HG03558 (cell line): ENCODE data around the gene NEDD4L.

Experiments used
- ATAC-seq: cut with Tn5 transposase; IDR thresholded peaks from one replicate; pipeline ENCODE4 v1.9.1; 2021; ENCODE audit warnings: moderate number of reproducible peaks; ENCODE audit not compliant: unreplicated experiment; ENCODE audit errors: extremely low read depth

NEDD4L gene

DNA sequence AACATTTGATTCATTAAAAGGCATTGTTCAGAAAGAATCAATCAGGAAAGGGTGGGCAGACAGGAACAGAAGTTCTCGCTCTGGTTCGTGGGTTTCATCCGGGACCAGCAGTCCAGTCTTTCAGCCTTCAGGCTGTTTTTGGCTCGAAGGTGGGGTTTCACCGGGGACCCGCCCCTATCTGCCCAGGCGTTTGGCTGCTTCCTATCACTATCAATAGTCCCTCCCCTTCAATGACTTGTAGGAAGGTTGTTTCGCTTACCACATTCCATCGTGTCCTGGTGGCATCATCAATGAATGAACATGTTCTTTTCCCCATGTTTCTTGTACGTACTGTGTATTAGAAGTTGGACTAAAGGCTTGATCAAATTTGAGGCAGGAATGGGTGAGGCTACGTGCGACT, 130.3 kb downstream of the NEDD4L start:
- no peak for ATAC-seq

DNA sequence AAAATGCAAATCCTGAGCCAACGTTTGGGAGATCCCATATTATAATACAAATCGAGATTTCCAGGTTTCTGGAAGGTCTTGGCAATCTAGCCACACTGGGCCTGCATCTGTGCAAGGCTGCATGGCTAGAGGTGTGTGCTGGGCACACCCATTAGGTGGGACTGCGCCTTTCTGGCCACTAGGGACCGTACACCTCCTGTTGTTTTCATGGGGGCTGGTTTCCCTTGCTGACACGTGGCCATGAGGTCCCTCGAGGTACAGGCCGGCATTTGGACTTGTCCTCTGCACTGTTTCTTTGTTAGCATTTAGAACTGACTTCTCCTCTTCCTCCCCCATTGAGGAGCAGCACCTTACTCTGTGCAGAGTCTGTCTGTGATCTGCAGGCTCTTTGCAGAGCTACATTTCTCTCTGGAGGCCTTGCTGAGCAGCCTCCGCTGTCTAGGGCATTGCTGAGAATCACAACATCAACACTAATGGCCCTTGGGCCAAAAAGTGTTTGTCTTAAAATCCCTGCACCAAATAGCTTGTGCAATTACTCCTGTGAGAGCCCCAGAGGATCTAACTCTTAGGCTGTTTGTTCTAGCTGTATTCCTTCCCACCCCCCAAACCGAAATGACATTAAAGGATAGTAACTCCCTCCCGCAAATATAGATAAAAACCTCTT, 131.2 kb downstream of the NEDD4L start:
- ATAC-seq = no peak

DNA sequence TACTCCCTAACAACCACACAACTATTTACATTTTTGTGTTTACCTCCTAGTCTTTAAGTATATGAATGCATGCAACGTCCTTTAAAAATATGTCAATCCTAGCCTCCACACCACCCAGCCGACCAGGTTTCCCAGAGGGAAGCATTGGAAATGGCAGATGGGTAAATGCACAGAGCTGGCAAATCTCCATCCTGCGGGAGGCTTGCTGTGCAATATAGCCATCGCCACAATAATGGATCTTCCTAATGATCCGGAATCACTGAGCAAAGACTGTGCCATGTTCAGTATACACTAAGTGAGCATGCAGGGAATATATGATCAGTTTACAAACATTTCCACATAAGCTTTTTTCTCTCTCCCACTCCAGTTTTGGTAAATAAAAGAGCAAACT, 131.8 kb downstream of the NEDD4L start:
- ATAC-seq = no peak

GRCh38 chr18:58177004-58177717, 133.1 kb downstream of the NEDD4L start:
- no peak for ATAC-seq

DNA sequence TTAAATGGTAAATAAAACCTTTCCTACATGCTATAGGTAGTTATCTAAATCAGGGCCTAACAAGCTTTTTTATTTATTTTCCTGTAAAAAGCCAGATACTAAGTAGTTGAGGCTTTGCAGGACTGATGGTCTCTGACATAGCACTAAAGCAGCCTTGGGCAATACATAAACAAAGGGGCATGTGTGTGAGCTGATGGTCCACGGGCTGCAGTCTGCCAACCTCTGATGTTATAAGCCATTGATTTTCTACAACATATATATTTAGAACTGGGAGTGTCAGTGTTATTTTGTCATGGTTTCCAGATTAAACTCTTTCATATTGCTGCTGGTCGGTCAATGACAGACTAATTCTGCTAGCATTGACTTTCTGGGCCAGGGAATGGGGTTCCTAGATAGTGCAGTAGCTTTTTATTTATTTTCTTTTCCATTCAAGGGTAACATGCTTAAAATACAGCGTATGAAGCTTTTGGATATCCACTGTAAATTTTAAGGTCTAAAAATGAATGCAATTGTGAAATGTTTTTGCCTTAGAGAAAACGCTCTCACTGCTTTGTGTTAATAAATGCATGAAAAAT, 134.0 kb downstream of the NEDD4L start:
- ATAC-seq = no peak

- ATAC-seq = no peak
These were observed 134.5 kb downstream of the NEDD4L start for GRCh38 chr18:58178511-58178910.

DNA sequence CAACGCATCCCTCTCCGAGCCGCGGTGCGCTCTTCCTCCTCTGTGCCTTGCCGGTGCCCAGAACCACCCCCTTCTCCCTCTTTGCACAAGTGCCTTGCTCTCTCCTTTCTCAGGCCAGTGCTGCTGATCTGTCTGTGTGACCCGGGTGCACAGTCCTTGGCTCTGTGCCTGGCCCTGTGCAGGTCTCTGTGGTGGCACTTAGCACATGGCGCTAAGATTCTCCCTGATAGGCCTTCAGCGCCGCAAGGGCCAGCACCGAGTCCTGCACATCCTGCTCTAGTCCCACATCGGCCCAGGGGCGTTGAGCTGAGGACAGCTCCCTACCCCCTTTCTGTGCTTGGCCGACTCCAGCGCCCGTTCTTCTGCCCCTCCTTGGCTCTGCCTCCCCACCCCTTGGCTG, 136.1 kb downstream of the NEDD4L start:
- no peak for ATAC-seq

DNA sequence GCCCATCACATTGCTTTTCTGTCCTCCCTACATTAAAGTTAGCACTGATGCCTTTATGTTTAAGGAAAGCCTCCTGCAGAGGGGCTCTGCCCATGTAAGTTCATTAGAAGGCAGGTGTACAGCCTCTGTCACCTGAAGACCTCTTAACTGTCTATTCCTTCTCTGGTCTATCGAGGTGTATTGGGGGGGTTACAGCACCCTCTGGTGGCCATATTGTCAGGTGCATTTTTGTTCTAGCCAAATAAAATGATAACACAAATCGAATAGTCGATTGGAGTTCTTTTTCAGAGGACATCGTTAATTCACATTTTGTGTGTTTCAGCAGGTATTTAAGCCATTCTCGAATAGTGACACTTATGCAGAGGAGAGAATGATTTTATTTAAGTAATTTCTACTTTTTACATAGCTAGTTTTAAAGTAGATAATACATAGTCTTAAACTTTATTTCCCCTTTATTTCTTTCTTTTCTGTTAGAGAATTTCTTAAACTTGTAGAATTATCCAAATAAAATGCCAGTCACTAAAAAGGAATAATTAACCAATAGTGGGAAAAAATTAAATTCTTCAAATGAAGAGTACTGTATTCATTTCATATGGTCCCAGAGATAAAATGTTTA, 136.8 kb downstream of the NEDD4L start:
- no peak for ATAC-seq

GRCh38 chr18:58181988-58182387, 138.0 kb downstream of the NEDD4L start:
- no peak for ATAC-seq

DNA sequence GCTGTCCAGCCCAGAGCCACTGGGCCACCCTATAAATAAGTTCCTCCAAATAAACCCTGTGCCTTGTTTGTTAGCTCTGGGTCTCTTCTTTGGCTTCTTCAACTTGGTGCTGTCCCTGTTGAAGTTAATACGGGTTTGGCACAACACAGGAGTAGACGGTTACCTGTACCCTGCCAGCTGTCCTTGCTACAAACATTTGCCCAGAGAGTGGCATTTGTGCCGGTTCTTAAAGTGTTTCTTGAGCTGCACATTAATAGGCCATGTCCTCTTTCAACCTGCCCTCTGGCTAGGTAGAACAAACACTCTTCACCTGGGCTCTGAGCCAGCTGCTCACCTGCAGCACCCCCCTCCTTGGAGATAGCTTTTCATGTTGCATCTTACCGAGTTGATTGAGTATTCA, 139.2 kb downstream of the NEDD4L start:
- ATAC-seq = no peak

GRCh38 chr18:58186258-58186948, 142.4 kb downstream of the NEDD4L start:
- ATAC-seq = no peak

DNA sequence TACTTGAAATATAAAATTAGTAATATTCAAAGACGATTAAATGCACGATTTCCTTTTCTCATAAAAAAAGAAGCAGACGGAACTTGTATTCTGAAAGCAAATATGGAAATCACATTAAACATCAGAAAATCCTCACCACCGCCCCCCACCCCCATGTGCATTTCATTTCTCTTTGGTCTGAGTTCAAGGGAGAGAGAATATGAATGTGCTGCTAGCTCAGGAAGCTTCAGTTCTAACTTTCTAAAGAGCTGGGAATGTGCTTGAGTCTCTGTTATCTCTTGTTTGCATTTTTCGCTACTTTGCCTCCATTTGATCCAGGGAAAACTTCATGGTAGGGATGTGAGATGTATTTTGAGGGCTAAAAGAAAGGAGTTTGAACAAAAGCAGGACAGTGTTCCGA, 143.6 kb downstream of the NEDD4L start:
- ATAC-seq = no peak

DNA sequence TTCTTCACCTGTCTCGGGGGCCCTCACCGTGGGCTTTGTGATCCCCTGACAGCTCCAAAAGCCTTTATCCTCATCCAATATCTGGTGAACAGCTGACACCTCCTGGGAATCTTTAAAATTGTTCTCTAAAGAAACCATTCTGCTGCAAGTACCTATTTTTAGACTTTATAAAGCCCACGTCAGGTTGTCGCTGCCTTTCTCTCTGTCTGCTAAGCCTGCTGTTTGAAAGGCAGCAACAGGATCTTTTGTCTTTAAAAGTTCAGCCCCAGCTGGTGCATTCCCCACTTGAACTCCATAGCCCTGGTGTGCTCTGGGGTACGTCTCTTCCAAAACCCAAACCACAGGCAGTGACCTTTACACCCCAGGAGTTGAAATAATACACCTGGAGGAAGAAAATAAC, 145.0 kb downstream of the NEDD4L start:
- no peak for ATAC-seq

DNA sequence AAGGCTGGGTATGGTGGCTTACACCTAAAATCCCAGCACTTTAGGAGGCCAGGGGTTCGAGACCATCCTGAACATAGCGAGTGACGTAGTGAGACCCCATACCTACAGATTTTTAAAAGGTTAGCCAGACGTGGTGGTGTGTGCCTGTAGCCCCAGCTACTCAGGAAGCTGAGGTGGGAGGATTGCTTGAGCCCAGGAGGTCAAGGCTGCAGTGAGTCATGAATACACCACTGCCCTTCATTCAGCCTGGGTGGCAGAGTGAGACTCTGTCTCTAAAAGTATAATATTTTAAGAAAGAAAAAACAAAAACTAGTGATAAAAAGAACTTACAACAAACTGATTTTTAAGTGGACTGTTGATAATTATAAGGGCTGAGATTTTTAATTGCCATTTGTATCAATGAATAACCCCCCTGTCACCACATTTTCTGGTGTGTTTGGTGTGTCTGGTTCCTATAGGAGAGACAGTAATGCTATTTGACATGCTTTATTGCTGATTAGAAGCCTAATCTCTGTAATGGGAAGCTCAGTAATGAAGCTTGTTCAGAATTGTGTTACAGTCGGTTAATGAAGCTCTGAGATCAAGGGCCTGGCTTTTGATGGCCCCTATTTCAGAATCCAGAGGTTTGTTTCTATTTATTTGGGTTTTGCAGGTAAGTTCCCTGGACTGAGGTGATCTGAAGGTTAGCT, 147.0 kb downstream of the NEDD4L start:
- no peak for ATAC-seq

- ATAC-seq = no peak
These were observed 147.6 kb downstream of the NEDD4L start for GRCh38 chr18:58191626-58192025.

DNA sequence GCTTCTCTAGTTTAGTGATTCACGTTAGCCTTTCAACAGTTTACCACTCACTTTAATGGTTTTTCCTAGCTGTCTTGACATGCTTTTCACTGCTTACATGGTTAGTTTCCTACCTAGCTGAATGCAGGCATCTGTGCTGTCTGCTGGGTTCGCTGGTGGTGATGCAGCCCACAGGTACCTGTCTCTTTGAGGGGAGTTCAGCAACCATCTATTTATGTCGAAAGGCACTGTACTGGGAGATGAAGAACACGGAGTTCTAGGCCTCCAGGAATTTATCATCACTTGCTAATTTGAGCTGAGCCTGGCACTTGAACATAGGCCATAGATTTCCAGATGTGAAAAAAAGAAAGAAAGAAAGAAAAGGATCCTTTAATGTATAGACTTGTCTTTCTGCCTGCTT, 148.5 kb downstream of the NEDD4L start:
- no peak for ATAC-seq

- no peak for ATAC-seq
These were observed 150.0 kb downstream of the NEDD4L start for GRCh38 chr18:58194028-58194427.

DNA sequence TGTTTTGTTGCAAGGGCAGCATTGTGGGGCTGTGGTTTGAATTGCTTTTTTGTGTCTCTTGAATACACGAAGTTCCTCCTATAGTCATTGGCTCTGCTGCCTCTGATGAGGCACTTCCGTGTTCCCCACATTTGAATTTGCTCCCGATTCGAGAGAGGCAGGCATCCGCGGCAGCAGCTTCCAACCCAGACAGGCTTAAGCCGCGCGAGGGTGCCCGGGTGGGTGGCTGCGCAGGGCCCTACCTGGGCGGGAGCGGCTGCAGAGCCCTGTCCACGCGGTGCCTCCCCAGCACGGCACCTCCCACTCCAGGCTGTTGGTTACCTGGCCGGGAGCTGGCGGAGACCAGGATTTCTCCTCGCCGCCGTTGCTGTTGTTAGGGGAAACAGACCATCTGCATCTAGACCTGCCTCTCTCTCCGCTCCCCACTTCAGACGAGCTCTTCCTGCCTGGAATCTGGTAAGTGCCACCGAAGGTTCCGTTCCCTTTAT, 151.3 kb downstream of the NEDD4L start:
- no peak for ATAC-seq

DNA sequence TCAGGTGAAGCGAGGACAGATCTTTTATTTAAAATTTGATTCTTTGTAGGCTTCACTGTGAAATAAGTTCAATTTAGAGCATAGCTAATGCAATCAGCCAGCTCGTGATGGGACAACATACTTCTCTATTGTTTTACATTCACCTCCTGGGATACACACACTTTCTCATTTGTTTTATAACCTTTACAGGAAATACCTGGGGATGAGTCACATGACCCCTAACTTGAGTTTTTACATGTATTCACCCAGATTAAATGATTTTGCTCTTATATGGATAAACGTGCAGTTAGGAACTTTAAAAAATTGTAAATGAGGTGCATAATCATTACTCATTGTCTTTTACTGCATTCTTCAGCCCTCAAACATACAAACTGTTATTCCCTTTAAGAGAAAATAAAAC, 152.1 kb downstream of the NEDD4L start:
- ATAC-seq = no peak
